LoVo (cell line): Measurements from ENCODE around the gene LRRC42.

Experiments
- DNase-seq: peaks from one replicate; pipeline ENCODE4 v3.0.0-alpha.2; 2016; ENCODE audit warnings: low spot score

The LRRC42 gene, protein sequence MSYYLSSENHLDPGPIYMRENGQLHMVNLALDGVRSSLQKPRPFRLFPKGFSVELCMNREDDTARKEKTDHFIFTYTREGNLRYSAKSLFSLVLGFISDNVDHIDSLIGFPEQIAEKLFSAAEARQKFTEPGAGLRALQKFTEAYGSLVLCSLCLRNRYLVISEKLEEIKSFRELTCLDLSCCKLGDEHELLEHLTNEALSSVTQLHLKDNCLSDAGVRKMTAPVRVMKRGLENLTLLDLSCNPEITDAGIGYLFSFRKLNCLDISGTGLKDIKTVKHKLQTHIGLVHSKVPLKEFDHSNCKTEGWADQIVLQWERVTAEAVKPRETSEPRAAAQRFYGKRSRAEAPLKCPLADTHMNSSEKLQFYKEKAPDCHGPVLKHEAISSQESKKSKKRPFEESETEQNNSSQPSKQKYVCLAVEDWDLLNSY

DNA sequence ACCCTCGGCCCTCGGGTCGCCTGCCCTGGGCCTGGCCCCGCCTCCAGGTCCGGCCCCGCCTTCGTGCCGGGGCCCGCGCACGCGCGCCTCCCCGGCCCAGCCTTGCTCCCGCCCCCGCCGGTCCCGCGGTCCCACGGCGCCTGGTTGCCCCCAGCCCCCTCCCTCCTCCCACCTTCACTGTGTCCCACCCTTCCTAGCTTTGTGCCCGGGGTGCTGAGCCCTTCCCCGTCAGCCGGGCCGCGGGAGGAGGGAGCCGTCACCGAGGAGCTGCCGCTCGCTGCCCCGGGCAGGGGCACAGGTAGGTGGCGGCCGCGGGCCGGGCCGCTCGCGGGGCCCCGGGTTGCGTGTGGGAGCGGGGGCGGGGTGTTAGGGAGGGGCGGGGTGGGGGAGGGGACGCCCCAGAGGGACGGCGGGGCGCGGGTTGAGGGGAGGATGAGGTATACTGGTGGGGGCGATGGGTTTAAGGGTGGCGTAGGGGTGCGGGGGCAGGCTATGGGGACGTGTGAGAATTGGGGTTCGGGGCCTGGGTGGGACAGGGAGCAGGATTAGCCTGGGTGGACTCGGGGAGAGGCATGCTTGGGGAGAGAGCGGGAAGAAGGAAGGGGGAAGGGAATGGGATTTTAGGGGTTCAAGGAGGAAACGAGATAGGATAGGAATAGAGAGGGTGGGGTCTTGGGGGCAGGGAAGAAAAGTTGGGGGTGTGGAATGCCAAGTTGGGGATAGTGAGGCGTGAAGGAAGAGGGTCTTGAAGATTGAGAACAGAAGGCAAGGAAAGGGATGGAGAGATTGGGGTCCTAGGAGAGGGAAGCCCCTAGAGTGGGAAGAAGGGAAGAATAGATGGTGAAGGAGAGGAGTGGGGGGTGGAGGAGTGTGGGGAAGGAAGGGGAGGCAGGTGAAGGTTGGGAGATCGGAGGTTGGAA is at the start of gene LRRC42:
LRRC42 (plus strand) TSS at position 99 of the 920 bp plus-strand sequence. CDS start 5,650 bp downstream, outside the sequence.
- DNase-seq, result no peak

DNA sequence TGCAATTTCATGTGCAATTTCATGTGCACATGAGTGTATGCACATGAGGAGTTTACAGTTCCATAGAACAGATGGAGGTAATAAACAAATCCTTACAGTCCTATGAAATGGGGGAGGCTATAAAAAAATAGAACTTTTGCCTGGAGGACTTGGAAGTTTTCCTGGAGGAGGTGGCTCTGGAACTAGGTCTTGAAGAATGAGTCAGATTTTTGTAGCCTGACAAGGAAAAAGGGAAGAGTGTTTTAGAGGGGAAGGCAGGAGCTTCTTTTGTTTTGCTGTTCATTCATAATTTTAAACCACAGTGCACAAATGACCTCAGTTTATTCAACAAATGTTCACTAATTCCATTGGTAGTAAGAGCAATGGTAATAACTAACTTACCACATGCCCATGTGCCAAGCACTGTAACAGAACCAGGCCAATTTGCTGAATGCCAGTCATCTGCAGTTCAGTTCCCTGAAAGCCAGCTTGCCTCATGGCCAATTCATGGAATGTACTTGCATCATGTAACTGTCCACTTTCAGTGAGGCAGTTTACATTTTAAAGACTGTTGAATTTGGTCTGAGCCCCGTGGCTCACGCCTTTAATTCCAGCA is 49.4 kb upstream of the LRRC42 start:
- DNase-seq, result no peak

DNA sequence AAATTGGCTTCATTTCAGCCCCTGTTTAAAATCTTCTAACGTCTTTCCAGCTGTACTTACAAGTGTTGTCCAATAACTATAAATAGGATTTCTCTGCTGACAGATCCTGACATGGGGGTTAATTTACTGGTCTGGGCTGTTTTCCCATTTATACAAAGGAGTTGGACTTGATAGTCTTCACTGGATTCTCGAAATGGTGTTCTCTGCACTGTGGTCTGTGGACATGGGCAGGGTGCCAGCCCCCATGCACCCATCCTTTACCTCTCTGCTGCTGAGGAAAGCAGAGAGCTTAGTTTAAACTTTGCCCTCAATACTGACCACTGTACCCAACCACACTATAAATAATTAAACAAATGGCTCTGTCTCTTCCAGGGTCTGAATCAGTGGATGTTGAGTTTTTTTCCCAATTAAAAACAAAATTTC is 46.9 kb upstream of the LRRC42 start:
- DNase-seq, result no peak

DNA sequence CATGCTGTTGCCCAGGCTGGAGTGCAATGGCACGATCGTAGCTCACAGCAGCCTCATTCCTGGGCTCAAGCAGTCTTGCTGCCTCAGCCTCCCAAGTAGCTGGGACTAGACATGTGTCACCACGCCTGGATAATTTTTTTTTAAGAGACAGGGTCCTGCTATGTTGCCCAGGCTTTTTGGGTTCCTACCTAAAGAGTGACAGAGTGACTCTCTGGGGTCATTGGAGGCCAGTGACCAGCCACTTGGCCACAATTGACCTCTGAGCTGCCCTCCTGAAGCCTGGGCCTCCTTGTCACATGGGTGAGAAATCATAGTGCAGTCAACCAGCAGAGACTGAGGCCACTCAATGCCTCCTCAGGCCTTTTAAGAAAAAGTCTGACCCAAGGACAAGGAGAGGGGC is 46.4 kb upstream of the LRRC42 start:
- DNase-seq, result no peak

DNA sequence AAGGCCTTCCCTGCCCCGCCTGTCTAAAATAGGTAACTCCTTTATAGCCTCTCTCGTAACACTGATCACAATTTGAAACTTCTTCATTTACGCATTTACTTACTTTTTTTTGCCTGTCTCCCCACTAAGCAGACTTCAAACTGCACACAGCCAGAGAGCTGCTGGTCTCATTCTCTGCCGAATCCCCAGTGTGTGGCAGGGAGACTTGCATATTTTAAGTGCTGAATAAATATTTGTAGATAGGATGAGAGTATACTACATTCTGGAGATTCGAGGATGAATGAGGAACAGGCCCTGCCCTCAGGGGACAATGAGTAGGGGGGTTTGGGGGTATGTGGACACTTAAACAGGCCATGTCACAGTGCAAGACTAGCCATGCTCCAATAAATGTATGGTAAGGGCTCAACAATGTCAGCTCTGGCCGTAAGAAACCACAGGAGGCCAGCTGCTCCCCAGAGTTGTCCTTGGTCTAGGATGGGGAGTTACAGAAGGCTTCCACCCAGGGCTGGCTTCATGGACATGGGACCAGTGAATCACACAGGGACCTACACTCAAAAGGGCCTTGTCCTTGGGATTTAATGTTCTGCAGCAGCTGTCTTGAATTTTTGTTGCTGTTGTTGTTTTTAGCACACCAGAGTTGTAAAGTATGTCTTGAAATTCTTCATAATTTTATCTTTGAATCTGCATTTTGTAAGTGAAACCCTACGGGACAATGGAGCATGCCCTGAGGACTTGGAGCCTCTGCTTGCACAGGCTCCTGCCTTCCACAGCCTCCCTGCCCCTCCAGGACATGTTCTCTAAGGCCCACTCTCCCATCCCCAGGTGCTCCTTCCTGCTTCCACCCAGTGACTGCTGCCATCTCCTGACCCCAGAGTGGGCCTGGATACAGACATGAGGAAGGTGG is 43.7 kb upstream of the LRRC42 start:
- no peak for DNase-seq

DNA sequence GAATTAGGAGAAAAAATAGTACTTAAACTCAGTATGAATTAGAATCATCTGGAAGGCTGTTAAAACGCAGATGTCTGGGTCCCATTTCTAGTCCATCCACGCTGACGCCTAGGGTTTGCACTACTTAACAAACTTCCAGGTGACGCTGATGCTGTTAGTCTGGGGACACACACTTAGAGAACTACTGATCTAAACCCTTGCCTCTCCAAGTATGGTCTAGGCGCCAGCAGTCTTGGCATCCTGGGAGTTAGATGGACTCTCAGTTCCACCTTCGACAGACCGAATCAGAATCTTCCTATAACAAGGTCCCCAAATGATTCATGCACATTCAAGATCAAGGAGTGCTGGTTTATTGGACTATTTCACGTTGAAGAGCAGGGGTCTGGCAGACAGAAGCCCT is 40.6 kb upstream of the LRRC42 start:
- DNase-seq, result no peak

DNA sequence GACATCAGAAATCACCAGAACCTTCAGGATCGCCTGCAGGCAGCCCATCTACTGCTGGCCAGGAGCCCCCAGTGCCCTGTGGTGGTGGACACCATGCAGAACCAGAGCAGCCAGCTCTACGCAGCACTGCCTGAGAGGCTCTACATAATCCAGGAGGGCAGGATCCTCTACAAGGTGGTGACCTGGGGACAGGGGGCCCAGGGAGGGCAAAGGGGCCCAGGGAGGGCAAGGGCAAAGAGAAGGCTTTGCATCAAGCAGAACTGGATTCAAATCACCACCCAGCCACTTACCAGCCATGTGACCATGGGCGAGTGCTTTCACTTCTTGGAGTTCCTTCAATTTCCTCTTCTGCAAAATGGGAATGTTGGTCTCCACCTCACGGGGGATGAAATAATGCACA is 40.0 kb upstream of the LRRC42 start:
- DNase-seq, result no peak

DNA sequence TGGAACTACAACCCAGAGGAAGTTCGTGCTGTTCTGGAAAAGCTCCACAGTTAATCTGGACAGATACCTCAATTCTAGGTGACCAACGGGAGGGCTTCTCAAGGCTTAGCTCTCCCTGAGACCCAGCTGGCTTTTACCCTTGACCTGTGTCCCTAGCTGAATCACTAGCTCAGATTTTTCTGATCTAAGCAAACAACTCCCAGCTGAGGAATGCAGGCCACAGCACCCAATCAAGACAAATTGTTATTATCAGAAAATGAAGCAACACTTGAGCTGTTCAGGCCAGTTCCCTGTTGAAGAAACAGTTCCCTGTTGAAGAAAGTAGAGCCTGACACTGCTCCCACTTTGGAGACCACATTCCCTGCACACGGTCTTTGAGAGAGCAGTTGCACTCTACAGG is 36.2 kb upstream of the LRRC42 start:
- no peak for DNase-seq

DNA sequence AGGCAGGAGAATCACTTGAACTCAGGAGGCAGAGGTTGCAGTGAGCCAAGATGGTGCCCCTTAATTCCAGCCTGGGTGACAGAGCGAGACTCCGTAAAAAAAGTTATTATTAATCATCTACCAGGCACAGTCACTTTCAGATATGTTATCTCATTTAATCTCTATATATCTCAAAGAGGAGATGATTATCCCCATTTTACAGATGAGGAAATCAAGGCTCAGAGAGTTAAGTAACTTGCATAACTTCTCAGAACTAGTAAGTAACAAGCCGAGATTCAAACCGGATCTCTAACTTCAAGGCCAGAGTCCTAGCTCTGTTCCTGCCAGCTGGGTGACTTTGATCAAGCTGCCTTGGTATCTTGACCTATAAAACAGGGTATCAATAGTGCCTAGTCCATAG is 34.7 kb upstream of the LRRC42 start:
- DNase-seq, result no peak

DNA sequence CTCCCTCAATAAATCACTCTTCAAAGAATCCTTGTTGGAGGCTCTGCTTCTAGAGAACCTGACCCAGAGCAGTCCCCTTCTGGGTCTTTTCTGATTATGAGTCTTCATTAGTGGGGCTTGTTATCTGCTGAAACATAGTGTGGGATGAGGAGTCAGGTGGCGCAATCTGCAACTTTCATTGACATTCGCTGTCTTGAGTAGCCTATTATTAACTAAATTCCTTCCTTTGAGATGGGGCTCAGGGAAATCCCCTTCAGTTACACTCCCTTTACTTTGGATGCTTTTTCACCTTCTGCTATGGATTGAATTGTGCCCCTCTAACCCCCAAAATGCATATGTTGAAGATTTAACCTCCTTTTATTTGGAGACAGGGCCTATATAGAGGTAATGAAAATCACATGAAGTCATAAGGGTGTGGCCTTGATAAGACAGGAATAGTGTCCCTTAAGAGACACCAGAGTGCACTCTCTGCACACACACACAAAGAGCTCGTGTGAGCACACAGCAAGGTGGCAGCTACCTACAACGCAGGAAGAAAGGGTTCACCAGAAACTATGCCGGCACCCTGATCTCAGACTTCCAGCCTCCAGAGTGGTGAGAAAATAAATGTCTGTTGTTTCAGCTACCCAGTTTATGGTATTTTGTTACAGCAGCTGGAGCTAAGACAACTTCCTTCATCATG is 32.7 kb upstream of the LRRC42 start:
- no peak for DNase-seq

DNA sequence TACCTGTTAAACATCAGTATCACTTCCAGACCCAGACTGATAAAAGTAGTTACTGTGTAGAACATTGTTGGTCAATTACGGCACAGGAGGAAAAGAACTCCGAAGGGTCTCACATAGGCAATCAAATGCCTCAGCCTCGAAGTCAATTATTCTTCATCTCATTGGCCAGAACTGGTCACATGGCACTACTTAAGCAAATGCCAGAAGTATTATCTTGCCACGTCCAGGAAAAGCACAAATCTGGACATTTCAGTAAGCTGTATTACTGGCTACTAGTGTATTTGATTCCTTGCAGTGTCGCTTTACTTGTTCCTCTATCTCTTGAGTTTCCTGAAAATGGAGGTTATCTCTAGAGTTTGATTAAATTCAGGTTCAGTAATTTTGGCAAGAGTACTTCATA is 27.8 kb upstream of the LRRC42 start:
- DNase-seq, result no peak

DNA sequence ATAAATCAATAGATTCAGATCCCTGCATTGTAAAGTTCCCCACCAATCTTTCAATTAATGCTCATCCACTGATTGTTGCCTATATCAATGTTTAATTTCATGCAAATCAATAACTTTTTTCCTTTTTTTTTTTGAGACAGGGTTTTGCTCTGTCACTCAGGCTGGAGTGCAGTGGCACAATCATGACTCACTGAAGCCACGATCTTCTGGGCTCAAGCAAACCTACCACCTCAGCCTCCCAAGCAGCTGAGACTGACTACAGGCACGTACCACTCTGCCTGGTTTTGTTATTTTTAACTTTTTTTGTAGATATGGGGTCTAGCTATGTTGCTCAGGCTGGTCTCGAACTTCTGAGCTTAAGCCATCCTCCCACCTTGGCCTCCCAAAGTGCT is 26.5 kb upstream of the LRRC42 start:
- no peak for DNase-seq

DNA sequence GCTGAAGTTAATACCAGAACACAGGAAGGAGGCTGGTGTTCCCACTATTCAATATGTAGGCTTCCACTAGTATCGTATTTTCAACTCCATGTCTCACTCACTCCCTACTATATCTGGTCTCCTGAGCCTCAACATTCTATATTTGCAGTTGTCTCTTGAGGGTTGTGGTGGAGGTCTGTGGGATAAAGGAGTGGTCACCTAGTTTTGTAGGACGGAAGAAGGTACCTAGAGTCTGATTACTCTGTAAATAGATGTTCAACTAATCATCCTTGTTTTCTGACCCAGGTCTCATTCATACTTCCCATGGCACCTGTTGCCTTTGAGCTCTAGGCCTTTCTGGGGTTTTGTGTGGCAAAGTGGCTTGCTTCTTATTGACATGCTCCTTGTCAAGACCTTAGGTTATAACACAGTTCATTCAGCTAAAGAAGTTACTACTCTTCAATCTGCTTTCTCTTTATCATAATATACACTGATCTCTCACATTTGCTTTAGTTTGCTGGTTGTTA is 18.7 kb upstream of the LRRC42 start:
- no peak for DNase-seq

DNA sequence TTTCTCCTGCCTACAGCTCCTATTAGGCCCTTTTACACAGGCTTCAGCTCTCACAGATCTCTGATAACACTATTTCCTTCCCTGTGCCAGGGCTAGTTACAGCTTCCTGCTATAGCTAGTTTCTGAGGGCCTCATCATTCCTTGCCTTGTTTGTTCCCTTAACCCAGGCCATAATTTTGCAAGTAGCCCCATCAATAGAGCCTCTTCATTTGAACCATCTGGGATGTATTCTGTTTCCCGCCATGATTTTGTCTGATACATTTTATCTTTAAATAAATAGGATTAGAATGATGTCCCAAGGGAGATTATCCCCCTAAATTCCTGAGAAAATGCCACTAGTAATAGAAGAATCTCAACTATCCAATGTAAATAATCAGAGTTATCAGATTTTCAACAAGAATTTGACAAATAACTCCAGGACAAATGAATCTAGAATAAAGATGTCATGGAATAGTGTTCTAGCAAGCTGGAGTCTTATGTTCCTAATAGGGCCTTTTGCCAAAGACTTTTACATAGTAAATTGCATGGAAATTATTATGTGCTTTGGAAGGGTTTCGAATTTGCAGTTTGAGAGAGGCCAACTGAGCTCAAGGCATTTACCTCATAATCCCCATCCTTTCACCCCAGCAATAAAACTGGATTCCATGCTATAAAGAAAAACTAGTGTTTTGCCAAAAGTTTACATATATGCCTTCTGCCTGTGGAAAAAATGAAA is 16.7 kb upstream of the LRRC42 start:
- no peak for DNase-seq

DNA sequence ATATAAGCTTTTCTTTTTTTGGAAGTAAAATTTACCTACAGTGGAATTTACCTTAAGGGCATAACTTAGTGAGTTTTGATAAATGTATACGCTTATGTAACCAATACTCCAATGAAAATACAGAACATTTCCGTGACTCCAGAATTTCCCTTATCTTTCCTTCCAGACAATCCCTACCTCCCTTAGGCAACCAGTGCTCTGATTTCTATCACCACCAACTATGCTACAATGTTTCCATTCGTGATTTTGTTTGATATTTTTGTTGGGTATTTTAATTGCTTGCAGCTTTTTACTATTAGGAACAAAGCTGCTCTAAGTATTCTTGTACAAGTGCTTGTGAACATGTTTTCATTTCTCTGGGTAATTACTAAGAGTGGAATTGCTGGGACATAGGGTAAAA is 15.2 kb upstream of the LRRC42 start:
- DNase-seq, result no peak

DNA sequence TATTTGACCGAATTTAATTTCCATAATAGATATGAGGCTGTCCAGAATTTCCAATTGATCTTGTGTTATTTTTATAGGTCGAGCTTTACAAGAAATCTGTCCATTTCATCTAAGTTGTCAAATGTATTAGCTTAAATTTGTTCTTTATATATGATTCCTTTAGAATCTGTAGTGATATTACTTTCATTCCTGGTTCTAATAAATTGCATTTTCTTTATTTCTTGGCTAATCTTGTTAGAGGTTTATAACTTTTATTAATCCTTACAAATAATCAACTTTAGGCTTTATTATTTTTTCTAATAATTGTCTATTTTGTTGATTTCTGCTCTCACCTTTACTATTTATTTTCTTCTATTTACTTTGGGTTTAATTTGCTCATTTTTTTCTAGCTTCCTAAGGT is 14.6 kb upstream of the LRRC42 start:
- no peak for DNase-seq

DNA sequence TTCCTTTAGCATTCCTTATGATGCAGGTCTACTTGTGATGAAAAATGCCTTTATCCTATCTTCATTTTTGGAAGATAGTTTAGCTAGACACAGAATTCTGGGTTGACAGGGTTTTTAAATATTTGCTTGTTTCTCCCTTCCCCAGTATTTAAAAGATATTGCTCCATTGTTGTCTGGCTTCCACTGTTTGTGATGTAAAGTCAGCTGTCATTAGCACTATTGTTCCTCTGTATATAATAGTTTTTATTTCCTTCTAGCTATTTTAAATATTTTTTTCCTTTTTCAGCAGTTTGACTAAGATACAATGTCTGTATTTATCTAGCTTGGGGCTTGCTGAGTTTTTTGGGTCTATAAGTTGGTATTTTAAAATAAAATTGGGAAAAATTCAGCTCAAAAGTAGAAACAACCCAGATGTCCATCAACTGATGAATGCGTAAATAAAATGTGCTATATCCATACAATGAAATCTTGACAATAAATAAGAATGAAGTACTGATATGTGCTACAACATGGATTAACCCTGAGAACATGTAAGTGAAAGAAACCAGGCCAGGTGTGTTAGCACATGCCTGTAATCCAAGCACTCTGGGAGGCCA is 11.9 kb upstream of the LRRC42 start:
- DNase-seq, result no peak

DNA sequence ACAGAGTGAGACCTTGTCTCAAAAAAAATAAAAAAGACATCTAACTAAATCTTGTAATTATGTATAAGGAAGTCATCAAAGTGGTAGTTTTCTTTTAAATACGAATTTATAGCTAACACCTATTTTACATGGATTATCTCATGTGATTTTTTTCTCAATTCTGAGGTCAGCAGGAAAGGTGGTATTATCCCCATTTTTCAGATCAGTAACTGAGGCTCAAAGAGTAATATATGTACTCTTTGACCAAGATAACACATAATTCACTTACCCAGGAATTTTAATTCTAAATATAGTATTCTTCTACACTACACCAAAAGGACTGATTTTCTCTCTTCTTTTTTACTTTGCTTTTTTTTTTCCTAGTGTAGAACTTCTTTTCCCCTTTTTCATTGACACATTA is 9.7 kb upstream of the LRRC42 start:
- no peak for DNase-seq

DNA sequence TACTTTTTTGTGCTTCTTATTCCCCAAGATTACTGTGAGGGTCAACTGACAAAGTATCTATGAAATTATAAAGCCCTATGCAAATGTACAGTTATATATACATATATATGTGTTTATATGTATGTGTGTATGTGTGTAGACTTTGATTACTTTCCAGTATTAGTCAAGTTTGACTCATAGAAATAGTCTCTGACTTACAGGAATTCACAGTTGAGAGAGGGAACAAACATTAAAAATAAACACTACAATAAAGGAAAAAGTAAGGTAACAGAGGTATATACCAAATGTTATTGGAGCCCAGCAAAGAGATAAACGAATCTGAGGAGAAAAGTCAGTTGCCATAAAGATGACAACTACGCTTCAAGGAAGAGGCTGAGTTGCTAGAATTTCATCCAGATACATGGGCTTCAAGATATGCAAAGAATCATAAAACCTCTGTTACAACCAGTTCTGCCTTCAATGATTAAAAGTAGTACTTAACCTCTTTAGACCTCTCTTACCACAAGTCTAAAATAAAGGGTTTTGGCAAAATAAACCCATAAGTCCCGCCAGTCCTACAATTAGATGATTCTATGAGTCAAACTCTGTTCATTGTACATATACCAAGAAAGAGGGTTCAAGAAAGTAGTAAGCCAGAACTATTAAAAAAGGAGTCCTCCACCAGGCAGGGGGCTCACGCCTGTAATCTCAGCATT is 7.9 kb upstream of the LRRC42 start:
- no peak for DNase-seq
